Hepatocyte (in vitro differentiated cells): Measurements from ENCODE around the gene ATP2B3.

Experiments used
- EZH2 ChIP-seq: fragments of 200-600 bp; sonication (generic); IDR thresholded peaks from 2 replicates; pipeline ENCODE4 v1.6.1; 2016; ENCODE audit warnings: antibody characterized with exemption, mild to moderate bottlenecking, borderline replicate concordance
- EZH2phosphoT487 ChIP-seq: fragments of 200-600 bp; sonication (generic); IDR thresholded peaks from one replicate; pipeline ENCODE4 v1.6.1; 2018; ENCODE audit warnings: antibody characterized with exemption, mild to moderate bottlenecking, low read depth, moderate library complexity; ENCODE audit not compliant: unreplicated experiment, severe bottlenecking
- TF ChIP-seq, protein P1 (sequence below): fragments of 200-600 bp; sonication (generic); IDR thresholded peaks from 2 replicates; pipeline ENCODE4 v1.5.1; 2016; ENCODE audit warnings: antibody characterized with exemption, mild to moderate bottlenecking; ENCODE audit not compliant: poor library complexity

DNA sequence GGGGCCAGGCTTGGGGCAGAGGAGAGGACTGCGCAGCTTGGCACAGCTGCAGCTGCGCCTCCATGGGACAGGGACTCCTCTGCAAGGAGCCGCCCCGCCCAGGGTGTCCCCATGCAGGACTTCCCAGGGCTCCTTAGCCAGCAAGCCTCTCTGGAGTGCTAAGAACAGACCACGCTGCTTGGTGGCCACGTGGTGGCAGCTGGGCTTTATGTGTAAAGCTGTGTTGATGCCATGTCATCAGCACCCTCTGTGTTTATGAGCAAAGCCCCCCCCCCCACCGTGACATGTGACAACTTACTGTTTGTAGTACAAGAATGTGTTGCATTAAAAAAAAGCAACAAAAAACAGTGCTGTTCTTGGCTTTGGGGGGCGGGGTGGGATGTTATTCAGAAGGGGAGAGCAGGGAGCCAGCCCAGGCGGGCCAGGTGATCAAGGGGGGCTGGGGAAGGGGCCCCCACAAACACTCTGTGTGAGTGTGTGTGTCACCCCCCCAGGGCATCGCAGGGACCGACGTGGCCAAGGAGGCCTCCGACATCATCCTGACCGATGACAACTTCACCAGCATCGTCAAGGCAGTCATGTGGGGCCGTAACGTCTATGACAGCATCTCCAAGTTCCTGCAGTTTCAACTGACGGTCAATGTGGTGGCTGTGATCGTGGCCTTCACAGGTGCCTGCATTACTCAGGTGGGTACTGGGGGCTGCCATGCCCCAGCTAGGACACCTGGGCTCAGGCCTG, 40.3 kb downstream of the ATP2B3 start:
- TF ChIP-seq, protein P1, sequence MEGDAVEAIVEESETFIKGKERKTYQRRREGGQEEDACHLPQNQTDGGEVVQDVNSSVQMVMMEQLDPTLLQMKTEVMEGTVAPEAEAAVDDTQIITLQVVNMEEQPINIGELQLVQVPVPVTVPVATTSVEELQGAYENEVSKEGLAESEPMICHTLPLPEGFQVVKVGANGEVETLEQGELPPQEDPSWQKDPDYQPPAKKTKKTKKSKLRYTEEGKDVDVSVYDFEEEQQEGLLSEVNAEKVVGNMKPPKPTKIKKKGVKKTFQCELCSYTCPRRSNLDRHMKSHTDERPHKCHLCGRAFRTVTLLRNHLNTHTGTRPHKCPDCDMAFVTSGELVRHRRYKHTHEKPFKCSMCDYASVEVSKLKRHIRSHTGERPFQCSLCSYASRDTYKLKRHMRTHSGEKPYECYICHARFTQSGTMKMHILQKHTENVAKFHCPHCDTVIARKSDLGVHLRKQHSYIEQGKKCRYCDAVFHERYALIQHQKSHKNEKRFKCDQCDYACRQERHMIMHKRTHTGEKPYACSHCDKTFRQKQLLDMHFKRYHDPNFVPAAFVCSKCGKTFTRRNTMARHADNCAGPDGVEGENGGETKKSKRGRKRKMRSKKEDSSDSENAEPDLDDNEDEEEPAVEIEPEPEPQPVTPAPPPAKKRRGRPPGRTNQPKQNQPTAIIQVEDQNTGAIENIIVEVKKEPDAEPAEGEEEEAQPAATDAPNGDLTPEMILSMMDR, result no peak
- TF ChIP-seq EZH2 (no peak), EZH2phosphoT487 (no peak)
